Naive thymus-derived CD4-positive, alpha-beta T cell (primary cell): ENCODE measurements around the gene BIN2. TPM values are rescaled to one million over a fixed set of nuclear protein-coding genes. Genes with fewer than 3 reads are reported as not detected.

Experiments used
- ATAC-seq: fragments of 150-1000 bp; cut with Tn5 transposase; 2 replicates; pipeline ENCODE4 v1.10.0; 2021; ENCODE audit warnings: mild to moderate bottlenecking, moderate library complexity
- CTCF ChIA-PET: fragments of 350-600 bp; sonication (Branson Sonifier 250); formaldehyde crosslinking; loops from one replicate; lab custom pipeline; 2021; ENCODE audit warnings: antibody characterized with exemption; lab: Charles Lee
- POLR2A ChIA-PET: fragments of 350-600 bp; sonication (Branson Sonifier 250); formaldehyde crosslinking; loops from one replicate; lab custom pipeline; 2021; ENCODE audit warnings: antibody characterized with exemption, inconsistent platforms; lab: Charles Lee
- DNase-seq, 9 donors: peaks; one replicate each; pipeline versions ENCODE4 v3.0.0 to v3.0.0-alpha.2; 2020 to 2022; ENCODE audit warnings: mixed read lengths in 1 of 9
- H3K27ac ChIP-seq: one replicate; pipeline ENCODE4 v1.7.0; 2013; ENCODE audit warnings: mild to moderate bottlenecking, low read depth, low read length, moderate library complexity
- H3K27me3 ChIP-seq, 2 donors: one replicate each; pipeline ENCODE4 v1.7.0; 2013; ENCODE audit warnings: low read length in 2 of 2, mild to moderate bottlenecking in 2 of 2, moderate library complexity in 2 of 2; ENCODE audit not compliant: control insufficient read depth in 2 of 2, insufficient read depth in 2 of 2
- H3K36me3 ChIP-seq, 3 experiments: 1 replicate in 2 of 3; 2 replicates in 1 of 3; pipeline ENCODE4 v1.7.0; 2013; ENCODE audit warnings: low read length in 3 of 3, mild to moderate bottlenecking in 3 of 3, moderate library complexity in 1 of 3; ENCODE audit not compliant: insufficient read depth in 3 of 3, control insufficient read depth in 2 of 3
- H3K4me1 ChIP-seq, 2 donors: one replicate each; pipeline ENCODE4 v1.7.0; 2013; ENCODE audit warnings: low read length in 2 of 2, mild to moderate bottlenecking in 2 of 2, moderate library complexity in 1 of 2; ENCODE audit not compliant: control insufficient read depth in 2 of 2, insufficient read depth in 2 of 2
- H3K4me3 ChIP-seq: 2 replicates; pipeline ENCODE4 v1.7.0; 2013; ENCODE audit warnings: mild to moderate bottlenecking, low read length
- H3K9me3 ChIP-seq, 3 experiments: 1 replicate in 2 of 3; 2 replicates in 1 of 3; pipeline ENCODE4 v1.7.0; 2013; ENCODE audit warnings: low read length in 3 of 3; ENCODE audit not compliant: control insufficient read depth in 2 of 3
- H3K27ac Mint-ChIP-seq, 9 donors: one replicate each; pipeline ENCODE4 v1.8.0; 2020 to 2022; ENCODE audit warnings: mixed read lengths in 9 of 9, mild to moderate bottlenecking in 8 of 9, moderate library complexity in 5 of 9, inconsistent platforms in 2 of 9
- H3K27me3 Mint-ChIP-seq, 5 donors: one replicate each; pipeline ENCODE4 v1.8.0; 2021 to 2022; ENCODE audit warnings: mixed read lengths in 5 of 5, mild to moderate bottlenecking in 1 of 5
- H3K36me3 Mint-ChIP-seq, 5 donors: one replicate each; pipeline ENCODE4 v1.8.0; 2020 to 2022; ENCODE audit warnings: mixed read lengths in 5 of 5, mild to moderate bottlenecking in 3 of 5, inconsistent platforms in 1 of 5
- H3K4me1 Mint-ChIP-seq, 7 donors: one replicate each; pipeline ENCODE4 v1.8.0; 2020 to 2022; ENCODE audit warnings: mixed read lengths in 7 of 7, mild to moderate bottlenecking in 3 of 7, inconsistent platforms in 1 of 7
- H3K4me3 Mint-ChIP-seq, 10 donors: one replicate each; pipeline ENCODE4 v1.8.0; 2020 to 2022; ENCODE audit warnings: mild to moderate bottlenecking in 10 of 10, mixed read lengths in 10 of 10, moderate library complexity in 6 of 10, inconsistent platforms in 2 of 10
- H3K9me3 Mint-ChIP-seq, 11 donors: one replicate each; pipeline ENCODE4 v1.8.0; 2020 to 2022; ENCODE audit warnings: mixed read lengths in 11 of 11, mild to moderate bottlenecking in 4 of 11, inconsistent platforms in 1 of 11, moderate library complexity in 1 of 11
- intact Hi-C, 2 donors: fragments of 100-400 bp; cut with micrococcal nuclease; formaldehyde crosslinking; loops; one replicate each; pipeline ENCODE4 v1.15.1; 2023
- polyA plus RNA-seq, 2 donors: library from polyadenylated mRNA; unstranded; fragments of 300-500 nt; fragmentation: Illumina TruSeq; gene quantifications; one replicate each; pipeline ENCODE4 v1.2.3, GENCODE V29; 2021
- total RNA-seq, 6 experiments: library from RNA in 5 of 6; stranded (reverse) in 5 of 6; gene quantifications; 1 replicate in 5 of 6; 2 replicates in 1 of 6; pipeline ENCODE4 v1.2.3 and lab custom pipeline; 2021 to 2026

The BIN2 gene
- total and polyA plus RNA-seq, 7 experiments from 2014 or later = 159 to 290 (median 249) TPM

GRCh38 chr12:51351913-51352532, 28.0 kb upstream of the BIN2 start:
- no peaks in the 10 kb centered on the region for H3K27me3 ChIP-seq
- ATAC-seq (peak; percentile 89), DNase-seq (peak; percentile 8 to 64 (median 39))
- Mint-ChIP-seq H3K27ac (peak overlapping the region in 4 of 9 donors; percentile 7 to 65 (median 22)), H3K4me1 (peaks cover 0 to 10% (median 5%) of the 10 kb centered on the region in 7 donors), H3K4me3 (no peak overlapping the region), H3K27me3 (peaks cover 0 to 4% (median 0%) of the 10 kb centered on the region in 5 donors), H3K9me3 (peaks cover 0 to under 1% (median 0%) of the 10 kb centered on the region in 11 donors), H3K36me3 (peaks cover 0 to 11% (median 2%) of the 10 kb centered on the region in 5 donors)
- ChIA-PET CTCF (interaction anchor here (1.0 to 2.4 kb wide), 2 partner anchors 17 to 82 kb away, joined by 7 to 9 read pairs; partner anchors contain the start of gene SMAGP), POLR2A (interaction anchor here (1.5 kb wide), 1 partner anchor 81 kb away, joined by 3 read pairs; the partner anchor contains the start of gene SMAGP)
- intact Hi-C loops = loop anchor here in 1 of 2 donors (1.0 kb wide), 3 partner anchors 305 to 587 kb away; no protein-coding TSS in a partner anchor
- H3K27ac ChIP-seq = no peak overlapping the region
- peaks cover 0 to 17% (median 0%) of the 10 kb centered on the region in 3 experiments for H3K36me3 ChIP-seq
- no peaks in the 10 kb centered on the region for H3K9me3 ChIP-seq
- H3K4me1 ChIP-seq = no peaks in the 10 kb centered on the region
- H3K4me3 ChIP-seq = no peak overlapping the region

- H3K36me3 ChIP-seq = peaks cover 0 to 6% (median 0%) of the 10 kb centered on the region in 3 experiments
- H3K4me1 ChIP-seq = no peaks in the 10 kb centered on the region
- Mint-ChIP-seq H3K9me3 (no peaks in the 10 kb centered on the region), H3K36me3 (peaks cover 0 to 2% (median 0%) of the 10 kb centered on the region in 5 donors), H3K4me1 (peaks cover 0 to 11% (median 5%) of the 10 kb centered on the region in 7 donors), H3K27me3 (peaks cover 0 to 4% (median 0%) of the 10 kb centered on the region in 5 donors), H3K4me3 (no peak overlapping the region), H3K27ac (no peak overlapping the region)
- no peaks in the 10 kb centered on the region for H3K27me3 ChIP-seq
- H3K4me3 ChIP-seq = no peak overlapping the region
- no peak overlapping the region for H3K27ac ChIP-seq
- ATAC-seq (no peak), DNase-seq (no peak)
- POLR2A ChIA-PET = interaction anchor here (0.6 kb wide), 1 partner anchor 59 kb away, joined by 3 read pairs; no protein-coding TSS in a partner anchor
- CTCF ChIA-PET = interaction anchor here (2.7 kb wide), 1 partner anchor 8 kb away, joined by 16 read pairs; no protein-coding TSS in a partner anchor
- H3K9me3 ChIP-seq = no peaks in the 10 kb centered on the region
- intact Hi-C loops = no loop called here
Observed at GRCh38 chr12:51349026-51349425, 25.1 kb upstream of the BIN2 start.

- Histone ChIP-seq H3K4me1 (no peaks in the 10 kb centered on the region), H3K27ac (no peak overlapping the region), H3K9me3 (no peaks in the 10 kb centered on the region), H3K36me3 (no peaks in the 10 kb centered on the region), H3K4me3 (no peak overlapping the region), H3K27me3 (no peaks in the 10 kb centered on the region)
- no peak for ATAC-seq
- Mint-ChIP-seq H3K4me1 (peaks cover 0 to 11% (median 5%) of the 10 kb centered on the region in 7 donors), H3K4me3 (no peak overlapping the region), H3K27ac (no peak overlapping the region), H3K27me3 (peaks cover 0 to 4% (median 0%) of the 10 kb centered on the region in 5 donors), H3K9me3 (no peaks in the 10 kb centered on the region), H3K36me3 (no peaks in the 10 kb centered on the region)
- DNase-seq = no peak
- ChIA-PET POLR2A (no interaction called here), CTCF (no interaction called here)
- intact Hi-C loops = no loop called here
Observed at GRCh38 chr12:51348116-51348515, 24.1 kb upstream of the BIN2 start.

GRCh38 chr12:51346581-51346980, 22.6 kb upstream of the BIN2 start, which contains the start of gene CELA1:
TSS of gene CELA1 (minus strand) at chr12:51346679. CDS start at chr12:51346638, 41 bp downstream.
- H3K36me3 ChIP-seq = no peaks in the 10 kb centered on the region
- no peak within 1 kb of the TSS for H3K4me3 ChIP-seq
- no peak within 1 kb of the TSS for H3K27ac ChIP-seq
- H3K27me3 Mint-ChIP-seq = peaks cover 0 to 4% (median 0%) of the 10 kb centered on the region in 5 donors
- H3K4me3 Mint-ChIP-seq = no peak within 1 kb of the TSS
- no peaks in the 10 kb centered on the region for H3K9me3 Mint-ChIP-seq
- ATAC-seq (no peak), DNase-seq (no peak)
- H3K27me3 ChIP-seq = no peaks in the 10 kb centered on the region
- POLR2A ChIA-PET = no interaction called here
- H3K4me1 Mint-ChIP-seq = peaks cover under 1 to 8% (median 5%) of the 10 kb centered on the region in 7 donors
- H3K27ac Mint-ChIP-seq = peak within 1 kb of the TSS in 3 of 9 donors; percentile 33 to 71 (median 71)
- no peaks in the 10 kb centered on the region for H3K36me3 Mint-ChIP-seq
- no peaks in the 10 kb centered on the region for H3K9me3 ChIP-seq
- H3K4me1 ChIP-seq = peaks cover 0 to under 1% of the 10 kb centered on the region in 2 donors
- intact Hi-C loops = no loop called here
- CTCF ChIA-PET = no interaction called here

GRCh38 chr12:51345681-51346080, 21.7 kb upstream of the BIN2 start:
- Mint-ChIP-seq H3K27ac (no peak overlapping the region), H3K36me3 (no peaks in the 10 kb centered on the region), H3K4me1 (peaks cover 8 to 14% (median 11%) of the 10 kb centered on the region in 7 donors), H3K4me3 (no peak overlapping the region), H3K9me3 (no peaks in the 10 kb centered on the region), H3K27me3 (peaks cover 0 to 4% (median 0%) of the 10 kb centered on the region in 5 donors)
- Histone ChIP-seq H3K9me3 (no peaks in the 10 kb centered on the region), H3K27ac (no peak overlapping the region), H3K4me3 (no peak overlapping the region), H3K36me3 (no peaks in the 10 kb centered on the region), H3K27me3 (no peaks in the 10 kb centered on the region), H3K4me1 (peaks cover 4 to 8% of the 10 kb centered on the region in 2 donors)
- DNase-seq = no peak
- intact Hi-C loops = no loop called here
- CTCF ChIA-PET = no interaction called here
- no peak for ATAC-seq
- POLR2A ChIA-PET = no interaction called here

- Histone ChIP-seq H3K4me3 (no peak overlapping the region), H3K27me3 (no peaks in the 10 kb centered on the region), H3K27ac (no peak overlapping the region), H3K36me3 (no peaks in the 10 kb centered on the region), H3K4me1 (peaks cover 4 to 8% of the 10 kb centered on the region in 2 donors), H3K9me3 (no peaks in the 10 kb centered on the region)
- peaks cover 0 to 3% (median 0%) of the 10 kb centered on the region in 5 donors for H3K27me3 Mint-ChIP-seq
- DNase-seq (no peak), ATAC-seq (no peak)
- no peak overlapping the region for H3K27ac Mint-ChIP-seq
- ChIA-PET POLR2A (interaction anchor here (1.2 to 15.4 kb wide), 4 partner anchors 21 to 81 kb away, joined by 3 to 320 read pairs (median 32); partner anchors contain the start of genes BIN2 and SMAGP), CTCF (interaction anchor here (1.2 to 3.4 kb wide), 4 partner anchors 8 to 72 kb away, joined by 3 to 18 read pairs (median 4); partner anchors contain the start of gene SMAGP)
- peaks cover 11 to 20% (median 13%) of the 10 kb centered on the region in 7 donors for H3K4me1 Mint-ChIP-seq
- H3K36me3 Mint-ChIP-seq = no peaks in the 10 kb centered on the region
- intact Hi-C loops = loop anchor here (5.0 kb wide), 3 partner anchors 36 to 576 kb away; no protein-coding TSS in a partner anchor
- no peak overlapping the region for H3K4me3 Mint-ChIP-seq
- H3K9me3 Mint-ChIP-seq = no peaks in the 10 kb centered on the region
Observed at GRCh38 chr12:51343201-51343600, 19.2 kb upstream of the BIN2 start.
